Spleen (tissue), 11 donors: Measurements from ENCODE around the gene MYO5B. TPM values are rescaled to one million over a fixed set of nuclear protein-coding genes. Genes with fewer than 3 reads are reported as not detected.

ENCODE experiments used
- DNase-seq: peaks from one replicate; pipeline ENCODE4 v3.0.0-alpha.2; 2020
- H3K27ac ChIP-seq, 8 donors: fragments of 200-600 bp; sonication (generic) in 7 of 8; 1 replicate in 4 of 8; 2 replicates in 4 of 8; pipeline versions ENCODE4 v1.5.0 to v1.8.0; 2016 to 2021; ENCODE audit warnings: inconsistent platforms in 4 of 8, mild to moderate bottlenecking in 4 of 8, moderate library complexity in 1 of 8
- H3K27me3 ChIP-seq, 7 donors: fragments of 200-600 bp; sonication (generic) in 6 of 7; replicated peaks in 1 of 7; 1 replicate in 4 of 7; 2 replicates in 3 of 7; pipeline versions ENCODE4 v1.5.0 to v1.8.0; 2016 to 2021; ENCODE audit warnings: inconsistent platforms in 3 of 7, mild to moderate bottlenecking in 1 of 7
- H3K36me3 ChIP-seq, 6 donors: fragments of 200-600 bp; sonication (generic) in 5 of 6; 1 replicate in 4 of 6; 2 replicates in 2 of 6; pipeline versions ENCODE4 v1.5.0 to v1.8.0; 2016 to 2021; ENCODE audit warnings: inconsistent platforms in 2 of 6
- H3K4me1 ChIP-seq, 6 donors: fragments of 200-600 bp; sonication (generic) in 5 of 6; 1 replicate in 3 of 6; 2 replicates in 3 of 6; pipeline versions ENCODE4 v1.5.0 to v1.8.0; 2016 to 2021; ENCODE audit warnings: inconsistent platforms in 3 of 6
- H3K4me3 ChIP-seq, 8 donors: fragments of 200-600 bp; sonication (generic) in 7 of 8; 1 replicate in 4 of 8; 2 replicates in 4 of 8; pipeline versions ENCODE4 v1.5.0 to v1.8.0; 2016 to 2021; ENCODE audit warnings: inconsistent platforms in 4 of 8, mild to moderate bottlenecking in 4 of 8, moderate library complexity in 2 of 8
- H3K9me3 ChIP-seq, 8 donors: fragments of 200-600 bp; sonication (generic) in 7 of 8; 1 replicate in 4 of 8; 2 replicates in 4 of 8; pipeline versions ENCODE4 v1.5.0 to v1.8.0; 2016 to 2021; ENCODE audit warnings: inconsistent platforms in 4 of 8
- POLR2A ChIP-seq, 3 donors: fragments of 450-650 bp; IDR thresholded peaks; one replicate each; pipeline ENCODE4 v1.5.1; 2017; ENCODE audit warnings: antibody characterized with exemption in 3 of 3, mild to moderate bottlenecking in 1 of 3
- POLR2AphosphoS5 ChIP-seq, 3 donors: sonication (generic); formaldehyde crosslinking; IDR thresholded peaks; one replicate each; pipeline ENCODE4 v1.5.1; 2017; ENCODE audit warnings: antibody characterized with exemption in 3 of 3
- WGBS, 5 donors: extraction: QIAGEN DNeasy Blood & Tissue Kit in 3 of 5; methylation state at CpG; one replicate each; pipeline versions ENCODE4 v1.1.5 to v1.1.7; 2013 to 2018; 5-methylcytosine and 5-hydroxymethylcytosine counted together
- intact Hi-C: fragments of 100-400 bp; cut with DNase I; formaldehyde crosslinking; loops from one replicate; pipeline ENCODE4 v1.15.0; 2023; ENCODE audit warnings: low total_unique reads
- polyA plus RNA-seq, 3 donors: library from polyadenylated mRNA; stranded (reverse); fragments of 200-250 nt; gene quantifications; one replicate each; pipeline ENCODE4 v1.2.1, GENCODE V29; 2013
- total RNA-seq, 7 donors: library from RNA; depleted of rRNA in 3 of 7; stranded (reverse); fragments of >200 nt in 3 of 7; fragmentation: NEBNext Ultra II Directional in 4 of 7; extraction: Animal tissue kit (Norgen Biotek cat#: 25700) in 4 of 7; gene quantifications; one replicate each; pipeline versions ENCODE4 v1.1.0 to v1.2.1, GENCODE V29; 2016 to 2021
- TF ChIP-seq, protein P1 (sequence below), 11 experiments: fragments of 200-600 bp in 7 of 11; fragments of 450-650 bp in 4 of 11; sonication (generic) in 4 of 11; IDR thresholded peaks in 8 of 11; conservative IDR thresholded peaks in 3 of 11; 1 replicate in 7 of 11; 2 replicates in 4 of 11; pipeline versions ENCODE4 v1.4.0 to v1.8.0; 2016 to 2021; ENCODE audit warnings: antibody characterized with exemption in 11 of 11, inconsistent platforms in 4 of 11, mild to moderate bottlenecking in 1 of 11
- donor health status: healthy with polysubstance abuse.
- donor health status: DM: no; HTN: no; CAD: no; lungs with moderate emphysema.
- donor health status: DM: no; HTN: no; CAD: no.
- donor health status: Bipolar disorder and iron deficiency.
- donor health status: healthy.
- donor health status: DM: no; HTN: no; CAD: no.
- donor health status: DM: yes; HTN: yes; CAD: no.

Gene MYO5B
- total and polyA plus RNA-seq, 10 donors = 0.74 to 6.0 (median 2.4) TPM

DNA sequence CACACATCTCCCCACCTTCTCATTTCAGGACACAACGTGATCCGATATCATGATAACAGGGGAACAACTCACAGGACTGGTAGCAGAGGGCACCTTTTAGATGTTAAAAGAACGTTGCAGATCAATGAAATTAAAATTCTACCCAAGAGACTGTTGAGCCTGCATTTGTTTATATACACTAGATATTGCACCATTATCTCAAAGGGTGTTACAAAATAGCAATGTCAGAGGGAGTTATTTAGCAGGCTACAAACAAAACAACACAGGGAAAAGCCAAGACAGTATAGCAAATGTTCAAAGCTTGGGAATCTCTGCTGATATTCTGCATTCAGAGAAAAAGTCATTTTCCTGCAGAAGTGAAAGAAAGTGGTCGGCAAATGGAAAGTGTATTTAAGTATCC, 139.5 kb downstream of the MYO5B start:
- no peaks in the 10 kb centered on the region for H3K9me3 ChIP-seq
- no peak overlapping the region for H3K27ac ChIP-seq
- no peak for TF ChIP-seq POLR2A (IDR thresholded peaks at IDR 0.05)
- TF ChIP-seq, protein P1, sequence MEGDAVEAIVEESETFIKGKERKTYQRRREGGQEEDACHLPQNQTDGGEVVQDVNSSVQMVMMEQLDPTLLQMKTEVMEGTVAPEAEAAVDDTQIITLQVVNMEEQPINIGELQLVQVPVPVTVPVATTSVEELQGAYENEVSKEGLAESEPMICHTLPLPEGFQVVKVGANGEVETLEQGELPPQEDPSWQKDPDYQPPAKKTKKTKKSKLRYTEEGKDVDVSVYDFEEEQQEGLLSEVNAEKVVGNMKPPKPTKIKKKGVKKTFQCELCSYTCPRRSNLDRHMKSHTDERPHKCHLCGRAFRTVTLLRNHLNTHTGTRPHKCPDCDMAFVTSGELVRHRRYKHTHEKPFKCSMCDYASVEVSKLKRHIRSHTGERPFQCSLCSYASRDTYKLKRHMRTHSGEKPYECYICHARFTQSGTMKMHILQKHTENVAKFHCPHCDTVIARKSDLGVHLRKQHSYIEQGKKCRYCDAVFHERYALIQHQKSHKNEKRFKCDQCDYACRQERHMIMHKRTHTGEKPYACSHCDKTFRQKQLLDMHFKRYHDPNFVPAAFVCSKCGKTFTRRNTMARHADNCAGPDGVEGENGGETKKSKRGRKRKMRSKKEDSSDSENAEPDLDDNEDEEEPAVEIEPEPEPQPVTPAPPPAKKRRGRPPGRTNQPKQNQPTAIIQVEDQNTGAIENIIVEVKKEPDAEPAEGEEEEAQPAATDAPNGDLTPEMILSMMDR (IDR thresholded peaks at IDR 0.05 in 8 of 11, conservative IDR thresholded peaks at IDR 0.05 in 3 of 11) = no peak
- no peak for TF ChIP-seq POLR2AphosphoS5 (IDR thresholded peaks at IDR 0.05)
- no peak for DNase-seq
- H3K36me3 ChIP-seq = no peaks in the 10 kb centered on the region
- H3K4me1 ChIP-seq = no peaks in the 10 kb centered on the region
- WGBS, 5 donors = 71 to 80% (median 79%) methylated on average over 4 of the region's 4 CpGs
- no peak overlapping the region for H3K4me3 ChIP-seq
- intact Hi-C loops = no loop called here
- peaks cover 0 to 15% (median 0%) of the 10 kb centered on the region in 7 donors for H3K27me3 ChIP-seq

DNA sequence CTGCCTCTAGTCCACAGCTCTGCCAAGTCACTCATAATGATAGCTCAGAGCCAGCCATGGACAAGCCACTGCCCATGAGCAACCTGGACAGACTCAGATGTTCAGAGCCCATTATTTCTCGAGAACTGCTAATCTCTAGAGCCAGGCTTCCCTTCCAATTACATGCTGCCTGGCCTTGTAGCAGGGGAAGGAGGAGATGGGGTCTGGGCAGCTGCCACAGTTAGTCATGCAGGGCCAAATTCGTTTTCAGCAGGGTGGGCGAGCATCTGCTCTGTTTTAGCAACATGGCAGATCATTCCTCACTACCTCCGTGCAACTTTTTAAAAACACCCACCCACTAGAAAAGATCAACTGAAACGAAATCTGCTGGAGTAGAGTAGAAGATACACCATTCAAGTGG, 141.8 kb downstream of the MYO5B start:
- 63 to 78% (median 74%) methylated on average over 5 of the region's 5 CpGs for WGBS, 5 donors
- Histone ChIP-seq H3K4me1 (no peaks in the 10 kb centered on the region), H3K27me3 (peaks cover 0 to 9% (median 0%) of the 10 kb centered on the region in 7 donors), H3K27ac (no peak overlapping the region), H3K4me3 (no peak overlapping the region), H3K9me3 (no peaks in the 10 kb centered on the region), H3K36me3 (no peaks in the 10 kb centered on the region)
- TF ChIP-seq, protein P1 (IDR thresholded peaks at IDR 0.05 in 8 of 11, conservative IDR thresholded peaks at IDR 0.05 in 3 of 11) = no peak
- no peak for TF ChIP-seq POLR2A (IDR thresholded peaks at IDR 0.05)
- no peak for TF ChIP-seq POLR2AphosphoS5 (IDR thresholded peaks at IDR 0.05)
- DNase-seq = no peak
- intact Hi-C loops = no loop called here

DNA sequence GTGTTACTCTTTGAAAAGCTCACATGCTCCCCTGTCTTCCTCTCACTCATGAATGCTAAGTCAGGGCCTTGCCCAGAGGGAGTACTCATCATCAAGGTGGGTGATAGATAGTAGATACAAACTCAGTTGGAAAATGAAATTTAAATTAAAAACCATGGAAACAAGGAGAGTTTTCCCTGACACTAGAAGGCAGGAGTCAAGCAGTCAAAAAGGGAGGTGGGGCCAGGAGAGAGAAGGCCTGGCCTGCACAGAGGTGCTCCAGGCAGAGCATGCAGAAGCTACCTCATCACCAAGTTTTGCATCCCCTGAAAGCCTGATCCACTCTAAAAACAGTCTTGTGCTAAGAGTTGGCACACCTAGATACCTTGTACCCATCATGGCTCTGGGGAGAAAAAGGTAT, 143.7 kb downstream of the MYO5B start:
- H3K27ac ChIP-seq = no peak overlapping the region
- no peaks in the 10 kb centered on the region for H3K9me3 ChIP-seq
- DNase-seq = no peak
- TF ChIP-seq, protein P1 (IDR thresholded peaks at IDR 0.05 in 8 of 11, conservative IDR thresholded peaks at IDR 0.05 in 3 of 11) = no peak
- TF ChIP-seq POLR2AphosphoS5 (IDR thresholded peaks at IDR 0.05) = no peak
- TF ChIP-seq POLR2A (IDR thresholded peaks at IDR 0.05) = no peak
- H3K27me3 ChIP-seq = no peaks in the 10 kb centered on the region
- H3K4me1 ChIP-seq = no peaks in the 10 kb centered on the region
- H3K36me3 ChIP-seq = no peaks in the 10 kb centered on the region
- no peak overlapping the region for H3K4me3 ChIP-seq
- intact Hi-C loops = no loop called here

DNA sequence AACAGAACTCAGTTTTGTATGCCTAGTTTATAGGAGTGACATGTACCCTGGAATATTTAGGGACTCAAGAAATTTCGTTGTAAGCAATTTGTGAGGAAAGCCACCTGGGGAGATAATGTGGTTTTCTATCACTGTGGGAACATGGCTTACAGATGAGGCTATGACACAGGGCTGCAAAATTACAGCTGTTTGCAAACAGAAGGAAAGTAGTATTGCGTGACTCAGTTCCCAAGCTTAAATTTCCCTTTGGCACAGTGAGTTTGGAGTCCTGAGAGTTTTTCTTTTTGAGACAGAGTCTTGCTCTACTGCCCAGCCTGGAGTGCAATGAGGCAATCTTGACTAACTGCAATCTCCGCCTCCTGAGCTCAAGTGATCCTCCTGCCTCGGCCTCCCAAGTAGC, 149.8 kb downstream of the MYO5B start:
- intact Hi-C loops = no loop called here
- no peaks in the 10 kb centered on the region for H3K9me3 ChIP-seq
- no peak overlapping the region for H3K27ac ChIP-seq
- no peaks in the 10 kb centered on the region for H3K36me3 ChIP-seq
- no peak for DNase-seq
- no peak for TF ChIP-seq POLR2AphosphoS5 (IDR thresholded peaks at IDR 0.05)
- no peaks in the 10 kb centered on the region for H3K4me1 ChIP-seq
- no peak overlapping the region for H3K4me3 ChIP-seq
- 72 to 87% (median 79%) methylated on average over 4 of the region's 4 CpGs for WGBS, 5 donors
- H3K27me3 ChIP-seq = peaks cover 0 to 9% (median 0%) of the 10 kb centered on the region in 7 donors

DNA sequence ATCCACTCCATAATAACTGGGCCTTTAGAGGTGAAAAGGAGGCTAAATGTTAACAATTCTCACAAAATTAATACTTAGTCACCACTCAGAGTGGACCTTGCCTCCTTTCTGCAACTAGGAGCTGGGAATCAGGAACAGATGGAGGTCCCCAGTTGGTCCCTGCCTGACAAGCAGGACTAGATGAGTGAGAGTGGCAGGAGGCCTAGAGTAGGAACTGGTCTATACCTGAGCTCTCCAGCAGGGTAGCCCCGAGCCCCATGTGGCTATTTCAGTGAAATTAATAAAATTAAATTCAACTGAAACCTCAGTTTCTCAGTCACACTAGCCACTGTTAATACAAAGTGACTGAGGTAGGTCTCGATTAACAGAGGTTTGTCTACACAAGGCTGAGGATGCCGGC, 150.5 kb downstream of the MYO5B start:
- no peak for TF ChIP-seq POLR2A (IDR thresholded peaks at IDR 0.05)
- no peak for TF ChIP-seq POLR2AphosphoS5 (IDR thresholded peaks at IDR 0.05)
- TF ChIP-seq, protein P1 (IDR thresholded peaks at IDR 0.05 in 8 of 11, conservative IDR thresholded peaks at IDR 0.05 in 3 of 11) = no peak
- no peak for DNase-seq

More for the DNA sequence above, 150.5 kb downstream of the MYO5B start:
- Histone ChIP-seq H3K27me3 (peaks cover 0 to 9% (median 0%) of the 10 kb centered on the region in 7 donors), H3K4me3 (no peak overlapping the region), H3K36me3 (no peaks in the 10 kb centered on the region), H3K9me3 (no peaks in the 10 kb centered on the region), H3K4me1 (no peaks in the 10 kb centered on the region), H3K27ac (no peak overlapping the region)
- intact Hi-C loops = no loop called here
- WGBS, 5 donors = 50 to 73% (median 66%) methylated on average over 3 of the region's 3 CpGs
